ES-I3 (cell line): ENCODE results near the gene PPME1.

ENCODE experiments used
- H3K36me3 ChIP-seq: 2 replicates; pipeline ENCODE4 v1.6.1; 2013; ENCODE audit warnings: mild to moderate bottlenecking, low read length, control low read depth, moderate library complexity; ENCODE audit not compliant: insufficient read depth
- H3K4me1 ChIP-seq: 2 replicates; pipeline ENCODE4 v1.6.1; 2013; ENCODE audit warnings: mild to moderate bottlenecking, control low read depth, low read length; ENCODE audit not compliant: insufficient read depth
- H3K9ac ChIP-seq: 2 replicates; pipeline ENCODE4 v1.6.1; 2013; ENCODE audit warnings: low read depth, mild to moderate bottlenecking, low read length, moderate library complexity
- H3K9me3 ChIP-seq: 2 replicates; pipeline ENCODE4 v1.6.1; 2013; ENCODE audit warnings: mild to moderate bottlenecking, low read length, moderate library complexity; ENCODE audit not compliant: control insufficient read depth, insufficient read depth

PPME1 gene

DNA sequence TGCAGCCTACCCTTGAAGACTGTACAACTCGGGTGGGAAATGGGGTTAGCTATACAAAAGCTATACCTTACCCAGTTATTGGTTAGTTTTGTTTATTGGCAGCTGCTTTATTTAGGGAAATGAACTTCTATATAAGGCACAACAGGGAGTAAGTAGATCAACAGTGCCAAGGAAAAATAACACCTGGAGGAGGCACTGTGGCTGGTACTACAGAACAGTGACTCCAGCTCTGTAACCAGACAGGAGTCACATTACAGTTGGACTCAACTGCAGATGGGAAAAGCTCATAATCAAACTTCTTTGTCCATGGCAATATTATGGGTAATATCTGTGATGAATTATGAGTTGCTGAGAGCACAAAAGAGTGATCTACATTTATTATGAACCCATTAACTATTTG, 126.4 kb downstream of the PPME1 start:
- no peaks in the 10 kb centered on the region for H3K36me3 ChIP-seq
- H3K9ac ChIP-seq, result no peak overlapping the region
- no peaks in the 10 kb centered on the region for H3K4me1 ChIP-seq
- no peaks in the 10 kb centered on the region for H3K9me3 ChIP-seq

DNA sequence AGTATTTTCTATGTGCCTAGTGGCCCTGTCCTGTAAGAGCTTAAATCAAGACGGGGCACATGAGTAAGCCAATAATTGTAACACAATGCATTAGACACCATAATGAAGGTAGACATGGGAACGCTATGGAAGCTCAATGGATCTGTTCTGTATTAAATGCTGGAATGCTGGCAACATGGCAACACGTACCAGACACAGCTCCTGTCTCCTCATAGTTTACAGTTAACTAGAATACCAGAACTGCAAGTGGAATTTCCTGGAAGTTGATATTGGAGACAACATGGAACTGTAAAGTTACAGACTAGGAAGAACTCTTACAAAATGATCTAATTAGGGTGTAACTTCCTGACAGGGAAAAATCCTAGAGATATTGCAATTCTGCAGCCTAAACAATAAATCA, 127.9 kb downstream of the PPME1 start:
- no peaks in the 10 kb centered on the region for H3K9me3 ChIP-seq
- no peaks in the 10 kb centered on the region for H3K36me3 ChIP-seq
- H3K4me1 ChIP-seq, result no peaks in the 10 kb centered on the region
- no peak overlapping the region for H3K9ac ChIP-seq
